ENCODE results near the gene MMP2. TPM values are rescaled to one million over a fixed set of nuclear protein-coding genes. Genes with fewer than 3 reads are reported as not detected.

The MMP2 gene
- total and polyA plus RNA-seq, 2 experiments from 2014 or later: 25.6 to 43.8 TPM

DNA sequence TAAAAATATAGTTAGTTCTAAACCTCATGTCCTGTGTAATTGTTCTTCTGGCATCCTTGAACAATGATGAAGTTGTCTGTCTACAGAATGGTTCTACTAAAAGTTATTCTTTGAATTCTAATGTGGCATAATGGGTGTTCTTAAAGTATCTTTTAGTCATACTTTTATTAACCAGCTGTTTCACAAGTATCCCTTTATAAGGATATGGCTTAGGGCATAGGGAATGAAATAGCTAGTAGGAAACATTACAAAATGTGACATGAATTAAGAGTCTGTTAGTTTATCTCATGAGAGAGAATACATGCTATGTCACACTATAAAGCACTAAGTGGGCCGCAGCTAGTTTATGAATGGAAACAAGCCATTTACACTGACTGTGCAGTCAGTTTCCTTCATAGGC, 61.2 kb downstream of the MMP2 start:
- Histone ChIP-seq H3K36me3 (ENCODE audit: insufficient read depth) (no peaks in the 10 kb centered on the region), H3K27ac (ENCODE audit: low read depth) (no peak overlapping the region), H3K4me2 (no peak overlapping the region), H3K4me1 (ENCODE audit: insufficient read depth) (0 out of 2 replicates have a peak, but pooled peaks cover 5% of the 10 kb centered on the region), H3K27me3 (ENCODE audit: insufficient read depth) (no peaks in the 10 kb centered on the region), H3K9me2 (ENCODE audit: insufficient read depth) (no peaks in the 10 kb centered on the region), H3K79me2 (replicated peaks; ENCODE audit: insufficient read depth) (no peaks in the 10 kb centered on the region), H3K4me3 (no peak overlapping the region), H4K20me1 (replicated peaks; ENCODE audit: insufficient read depth) (no peaks in the 10 kb centered on the region), H2AFZ (no peak overlapping the region), H3F3A (replicated peaks; ENCODE audit: low read depth) (no peaks in the 10 kb centered on the region)
- ATAC-seq (no peak), DNase-seq (ENCODE audit: low spot score) (no peak)
- TF ChIP-seq, protein P1, sequence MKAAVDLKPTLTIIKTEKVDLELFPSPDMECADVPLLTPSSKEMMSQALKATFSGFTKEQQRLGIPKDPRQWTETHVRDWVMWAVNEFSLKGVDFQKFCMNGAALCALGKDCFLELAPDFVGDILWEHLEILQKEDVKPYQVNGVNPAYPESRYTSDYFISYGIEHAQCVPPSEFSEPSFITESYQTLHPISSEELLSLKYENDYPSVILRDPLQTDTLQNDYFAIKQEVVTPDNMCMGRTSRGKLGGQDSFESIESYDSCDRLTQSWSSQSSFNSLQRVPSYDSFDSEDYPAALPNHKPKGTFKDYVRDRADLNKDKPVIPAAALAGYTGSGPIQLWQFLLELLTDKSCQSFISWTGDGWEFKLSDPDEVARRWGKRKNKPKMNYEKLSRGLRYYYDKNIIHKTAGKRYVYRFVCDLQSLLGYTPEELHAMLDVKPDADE (IDR thresholded peaks at IDR 0.05): no peak
- TF ChIP-seq, protein P2, sequence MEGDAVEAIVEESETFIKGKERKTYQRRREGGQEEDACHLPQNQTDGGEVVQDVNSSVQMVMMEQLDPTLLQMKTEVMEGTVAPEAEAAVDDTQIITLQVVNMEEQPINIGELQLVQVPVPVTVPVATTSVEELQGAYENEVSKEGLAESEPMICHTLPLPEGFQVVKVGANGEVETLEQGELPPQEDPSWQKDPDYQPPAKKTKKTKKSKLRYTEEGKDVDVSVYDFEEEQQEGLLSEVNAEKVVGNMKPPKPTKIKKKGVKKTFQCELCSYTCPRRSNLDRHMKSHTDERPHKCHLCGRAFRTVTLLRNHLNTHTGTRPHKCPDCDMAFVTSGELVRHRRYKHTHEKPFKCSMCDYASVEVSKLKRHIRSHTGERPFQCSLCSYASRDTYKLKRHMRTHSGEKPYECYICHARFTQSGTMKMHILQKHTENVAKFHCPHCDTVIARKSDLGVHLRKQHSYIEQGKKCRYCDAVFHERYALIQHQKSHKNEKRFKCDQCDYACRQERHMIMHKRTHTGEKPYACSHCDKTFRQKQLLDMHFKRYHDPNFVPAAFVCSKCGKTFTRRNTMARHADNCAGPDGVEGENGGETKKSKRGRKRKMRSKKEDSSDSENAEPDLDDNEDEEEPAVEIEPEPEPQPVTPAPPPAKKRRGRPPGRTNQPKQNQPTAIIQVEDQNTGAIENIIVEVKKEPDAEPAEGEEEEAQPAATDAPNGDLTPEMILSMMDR (conservative IDR thresholded peaks at IDR 0.05; ENCODE audit: low read depth in 2 of 2): no peak
- TF ChIP-seq NANOG (IDR thresholded peaks at IDR 0.05; ENCODE audit: borderline replicate concordance): no peak
- no peak for TF ChIP-seq POLR2AphosphoS5 (IDR thresholded peaks at IDR 0.05; ENCODE audit: low read depth)
- no peak for TF ChIP-seq EZH2phosphoT487 (IDR thresholded peaks at IDR 0.05; ENCODE audit: unreplicated experiment)
- no peak for TF ChIP-seq CREB1 (CRISPR knock-in tag; IDR thresholded peaks at IDR 0.05; ENCODE audit: low read depth)
- no peak for TF ChIP-seq ZNF331 (CRISPR knock-in tag; IDR thresholded peaks at IDR 0.05; ENCODE audit: low read depth)
- no peak for TF ChIP-seq EZH2 (IDR thresholded peaks at IDR 0.05; ENCODE audit: low read depth, unreplicated experiment)
- TF ChIP-seq, protein P3, sequence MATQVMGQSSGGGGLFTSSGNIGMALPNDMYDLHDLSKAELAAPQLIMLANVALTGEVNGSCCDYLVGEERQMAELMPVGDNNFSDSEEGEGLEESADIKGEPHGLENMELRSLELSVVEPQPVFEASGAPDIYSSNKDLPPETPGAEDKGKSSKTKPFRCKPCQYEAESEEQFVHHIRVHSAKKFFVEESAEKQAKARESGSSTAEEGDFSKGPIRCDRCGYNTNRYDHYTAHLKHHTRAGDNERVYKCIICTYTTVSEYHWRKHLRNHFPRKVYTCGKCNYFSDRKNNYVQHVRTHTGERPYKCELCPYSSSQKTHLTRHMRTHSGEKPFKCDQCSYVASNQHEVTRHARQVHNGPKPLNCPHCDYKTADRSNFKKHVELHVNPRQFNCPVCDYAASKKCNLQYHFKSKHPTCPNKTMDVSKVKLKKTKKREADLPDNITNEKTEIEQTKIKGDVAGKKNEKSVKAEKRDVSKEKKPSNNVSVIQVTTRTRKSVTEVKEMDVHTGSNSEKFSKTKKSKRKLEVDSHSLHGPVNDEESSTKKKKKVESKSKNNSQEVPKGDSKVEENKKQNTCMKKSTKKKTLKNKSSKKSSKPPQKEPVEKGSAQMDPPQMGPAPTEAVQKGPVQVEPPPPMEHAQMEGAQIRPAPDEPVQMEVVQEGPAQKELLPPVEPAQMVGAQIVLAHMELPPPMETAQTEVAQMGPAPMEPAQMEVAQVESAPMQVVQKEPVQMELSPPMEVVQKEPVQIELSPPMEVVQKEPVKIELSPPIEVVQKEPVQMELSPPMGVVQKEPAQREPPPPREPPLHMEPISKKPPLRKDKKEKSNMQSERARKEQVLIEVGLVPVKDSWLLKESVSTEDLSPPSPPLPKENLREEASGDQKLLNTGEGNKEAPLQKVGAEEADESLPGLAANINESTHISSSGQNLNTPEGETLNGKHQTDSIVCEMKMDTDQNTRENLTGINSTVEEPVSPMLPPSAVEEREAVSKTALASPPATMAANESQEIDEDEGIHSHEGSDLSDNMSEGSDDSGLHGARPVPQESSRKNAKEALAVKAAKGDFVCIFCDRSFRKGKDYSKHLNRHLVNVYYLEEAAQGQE (IDR thresholded peaks at IDR 0.05; ENCODE audit: unreplicated experiment): no peak
- TF ChIP-seq ZNF114 (CRISPR knock-in tag; IDR thresholded peaks at IDR 0.05): no peak
- no peak for TF ChIP-seq STAT1 (IDR thresholded peaks at IDR 0.05; ENCODE audit: unreplicated experiment)
- TF ChIP-seq, protein P4, sequence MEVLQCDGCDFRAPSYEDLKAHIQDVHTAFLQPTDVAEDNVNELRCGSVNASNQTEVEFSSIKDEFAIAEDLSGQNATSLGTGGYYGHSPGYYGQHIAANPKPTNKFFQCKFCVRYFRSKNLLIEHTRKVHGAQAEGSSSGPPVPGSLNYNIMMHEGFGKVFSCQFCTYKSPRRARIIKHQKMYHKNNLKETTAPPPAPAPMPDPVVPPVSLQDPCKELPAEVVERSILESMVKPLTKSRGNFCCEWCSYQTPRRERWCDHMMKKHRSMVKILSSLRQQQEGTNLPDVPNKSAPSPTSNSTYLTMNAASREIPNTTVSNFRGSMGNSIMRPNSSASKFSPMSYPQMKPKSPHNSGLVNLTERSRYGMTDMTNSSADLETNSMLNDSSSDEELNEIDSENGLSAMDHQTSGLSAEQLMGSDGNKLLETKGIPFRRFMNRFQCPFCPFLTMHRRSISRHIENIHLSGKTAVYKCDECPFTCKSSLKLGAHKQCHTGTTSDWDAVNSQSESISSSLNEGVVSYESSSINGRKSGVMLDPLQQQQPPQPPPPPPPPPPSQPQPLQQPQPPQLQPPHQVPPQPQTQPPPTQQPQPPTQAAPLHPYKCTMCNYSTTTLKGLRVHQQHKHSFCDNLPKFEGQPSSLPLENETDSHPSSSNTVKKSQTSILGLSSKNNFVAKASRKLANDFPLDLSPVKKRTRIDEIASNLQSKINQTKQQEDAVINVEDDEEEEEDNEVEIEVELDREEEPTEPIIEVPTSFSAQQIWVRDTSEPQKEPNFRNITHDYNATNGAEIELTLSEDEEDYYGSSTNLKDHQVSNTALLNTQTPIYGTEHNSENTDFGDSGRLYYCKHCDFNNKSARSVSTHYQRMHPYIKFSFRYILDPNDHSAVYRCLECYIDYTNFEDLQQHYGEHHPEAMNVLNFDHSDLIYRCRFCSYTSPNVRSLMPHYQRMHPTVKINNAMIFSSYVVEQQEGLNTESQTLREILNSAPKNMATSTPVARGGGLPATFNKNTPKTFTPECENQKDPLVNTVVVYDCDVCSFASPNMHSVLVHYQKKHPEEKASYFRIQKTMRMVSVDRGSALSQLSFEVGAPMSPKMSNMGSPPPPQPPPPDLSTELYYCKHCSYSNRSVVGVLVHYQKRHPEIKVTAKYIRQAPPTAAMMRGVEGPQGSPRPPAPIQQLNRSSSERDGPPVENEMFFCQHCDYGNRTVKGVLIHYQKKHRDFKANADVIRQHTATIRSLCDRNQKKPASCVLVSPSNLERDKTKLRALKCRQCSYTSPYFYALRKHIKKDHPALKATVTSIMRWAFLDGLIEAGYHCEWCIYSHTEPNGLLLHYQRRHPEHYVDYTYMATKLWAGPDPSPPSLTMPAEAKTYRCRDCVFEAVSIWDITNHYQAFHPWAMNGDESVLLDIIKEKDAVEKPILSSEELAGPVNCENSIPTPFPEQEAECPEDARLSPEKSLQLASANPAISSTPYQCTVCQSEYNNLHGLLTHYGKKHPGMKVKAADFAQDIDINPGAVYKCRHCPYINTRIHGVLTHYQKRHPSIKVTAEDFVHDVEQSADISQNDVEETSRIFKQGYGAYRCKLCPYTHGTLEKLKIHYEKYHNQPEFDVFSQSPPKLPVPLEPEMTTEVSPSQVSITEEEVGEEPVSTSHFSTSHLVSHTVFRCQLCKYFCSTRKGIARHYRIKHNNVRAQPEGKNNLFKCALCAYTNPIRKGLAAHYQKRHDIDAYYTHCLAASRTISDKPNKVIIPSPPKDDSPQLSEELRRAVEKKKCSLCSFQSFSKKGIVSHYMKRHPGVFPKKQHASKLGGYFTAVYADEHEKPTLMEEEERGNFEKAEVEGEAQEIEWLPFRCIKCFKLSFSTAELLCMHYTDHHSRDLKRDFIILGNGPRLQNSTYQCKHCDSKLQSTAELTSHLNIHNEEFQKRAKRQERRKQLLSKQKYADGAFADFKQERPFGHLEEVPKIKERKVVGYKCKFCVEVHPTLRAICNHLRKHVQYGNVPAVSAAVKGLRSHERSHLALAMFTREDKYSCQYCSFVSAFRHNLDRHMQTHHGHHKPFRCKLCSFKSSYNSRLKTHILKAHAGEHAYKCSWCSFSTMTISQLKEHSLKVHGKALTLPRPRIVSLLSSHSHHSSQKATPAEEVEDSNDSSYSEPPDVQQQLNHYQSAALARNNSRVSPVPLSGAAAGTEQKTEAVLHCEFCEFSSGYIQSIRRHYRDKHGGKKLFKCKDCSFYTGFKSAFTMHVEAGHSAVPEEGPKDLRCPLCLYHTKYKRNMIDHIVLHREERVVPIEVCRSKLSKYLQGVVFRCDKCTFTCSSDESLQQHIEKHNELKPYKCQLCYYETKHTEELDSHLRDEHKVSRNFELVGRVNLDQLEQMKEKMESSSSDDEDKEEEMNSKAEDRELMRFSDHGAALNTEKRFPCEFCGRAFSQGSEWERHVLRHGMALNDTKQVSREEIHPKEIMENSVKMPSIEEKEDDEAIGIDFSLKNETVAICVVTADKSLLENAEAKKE (CRISPR knock-in tag; IDR thresholded peaks at IDR 0.05): no peak
- TF ChIP-seq JUNB (IDR thresholded peaks at IDR 0.05; ENCODE audit: unreplicated experiment): no peak
- peaks cover 5% of the 10 kb centered on the region for H3K4me1 Mint-ChIP-seq
- H3K4me3 Mint-ChIP-seq: no peak overlapping the region
- H3K27ac Mint-ChIP-seq: no peak overlapping the region
- H3K27me3 Mint-ChIP-seq (ENCODE audit: insufficient read depth, low read depth, poor library complexity): peaks cover 2% of the 10 kb centered on the region
- no peaks in the 10 kb centered on the region for H3K36me3 Mint-ChIP-seq (ENCODE audit: low read depth)
- no peaks in the 10 kb centered on the region for H3K9me3 Mint-ChIP-seq

All from GM23338 (cell line).